Measurements from ENCODE around the gene SLC66A2. TPM values are rescaled to one million over a fixed set of nuclear protein-coding genes. Genes with fewer than 3 reads are reported as not detected.

SLC66A2 gene
- total and polyA plus RNA-seq, 2 of the 13 experiments (the other 11 are each of a cell fraction or from before 2014, with no cell fraction given) = 33.5 to 41.9 TPM

DNA sequence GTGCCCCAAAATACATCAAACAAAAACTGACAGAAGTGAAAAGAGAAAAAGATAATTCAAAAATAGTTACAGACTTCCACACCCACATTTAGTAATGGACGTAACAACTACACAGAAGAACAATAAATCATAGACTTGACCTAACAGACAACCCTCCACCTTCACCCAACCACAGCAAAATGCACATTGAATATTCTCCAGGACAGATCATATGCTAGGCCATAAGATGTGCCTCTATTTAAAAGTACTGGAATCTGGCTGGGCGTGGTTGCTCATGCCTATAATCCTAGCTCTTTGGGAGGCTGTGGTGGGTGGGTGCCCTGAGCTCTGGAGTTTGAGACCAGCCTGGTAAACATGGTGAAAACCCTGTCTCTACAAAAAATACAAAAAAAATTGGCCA is 20.0 kb downstream of the SLC66A2 start (continued):
- no peak for TF ChIP-seq ZBED4 (CRISPR knock-in tag; IDR thresholded peaks at IDR 0.05; ENCODE audit: borderline replicate concordance)
- TF ChIP-seq, protein P1, sequence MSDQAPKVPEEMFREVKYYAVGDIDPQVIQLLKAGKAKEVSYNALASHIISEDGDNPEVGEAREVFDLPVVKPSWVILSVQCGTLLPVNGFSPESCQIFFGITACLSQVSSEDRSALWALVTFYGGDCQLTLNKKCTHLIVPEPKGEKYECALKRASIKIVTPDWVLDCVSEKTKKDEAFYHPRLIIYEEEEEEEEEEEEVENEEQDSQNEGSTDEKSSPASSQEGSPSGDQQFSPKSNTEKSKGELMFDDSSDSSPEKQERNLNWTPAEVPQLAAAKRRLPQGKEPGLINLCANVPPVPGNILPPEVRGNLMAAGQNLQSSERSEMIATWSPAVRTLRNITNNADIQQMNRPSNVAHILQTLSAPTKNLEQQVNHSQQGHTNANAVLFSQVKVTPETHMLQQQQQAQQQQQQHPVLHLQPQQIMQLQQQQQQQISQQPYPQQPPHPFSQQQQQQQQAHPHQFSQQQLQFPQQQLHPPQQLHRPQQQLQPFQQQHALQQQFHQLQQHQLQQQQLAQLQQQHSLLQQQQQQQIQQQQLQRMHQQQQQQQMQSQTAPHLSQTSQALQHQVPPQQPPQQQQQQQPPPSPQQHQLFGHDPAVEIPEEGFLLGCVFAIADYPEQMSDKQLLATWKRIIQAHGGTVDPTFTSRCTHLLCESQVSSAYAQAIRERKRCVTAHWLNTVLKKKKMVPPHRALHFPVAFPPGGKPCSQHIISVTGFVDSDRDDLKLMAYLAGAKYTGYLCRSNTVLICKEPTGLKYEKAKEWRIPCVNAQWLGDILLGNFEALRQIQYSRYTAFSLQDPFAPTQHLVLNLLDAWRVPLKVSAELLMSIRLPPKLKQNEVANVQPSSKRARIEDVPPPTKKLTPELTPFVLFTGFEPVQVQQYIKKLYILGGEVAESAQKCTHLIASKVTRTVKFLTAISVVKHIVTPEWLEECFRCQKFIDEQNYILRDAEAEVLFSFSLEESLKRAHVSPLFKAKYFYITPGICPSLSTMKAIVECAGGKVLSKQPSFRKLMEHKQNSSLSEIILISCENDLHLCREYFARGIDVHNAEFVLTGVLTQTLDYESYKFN (CRISPR knock-in tag; conservative IDR thresholded peaks at IDR 0.05) = no peak

DNA sequence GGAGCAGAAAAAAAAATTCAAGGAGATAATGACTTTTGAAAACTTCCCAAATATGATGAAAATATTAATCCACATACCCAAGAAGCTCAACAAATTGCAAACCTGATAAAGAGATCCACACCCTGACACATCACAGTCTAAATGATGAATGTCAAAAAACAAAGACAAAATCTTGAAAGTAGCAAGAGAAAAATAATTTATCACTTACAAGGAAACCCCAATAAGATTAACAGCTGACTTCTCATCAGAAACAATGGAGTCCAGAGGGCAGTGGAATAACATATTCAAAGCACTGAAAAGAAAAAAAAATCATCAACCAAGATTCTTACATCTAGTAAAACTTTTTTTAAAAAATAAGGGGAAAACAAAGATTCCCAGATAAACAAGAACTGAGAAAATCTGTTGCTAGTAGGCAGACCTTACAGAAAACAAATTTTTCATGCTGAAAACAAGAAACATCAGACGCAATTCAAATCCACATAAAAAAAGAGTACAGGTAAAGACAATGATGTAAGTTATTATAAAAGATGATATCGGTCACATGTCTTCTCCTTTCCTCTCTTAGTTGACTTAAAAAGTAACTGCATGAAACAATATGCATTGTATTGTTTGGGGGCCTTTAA is 21.3 kb downstream of the SLC66A2 start:
- Histone ChIP-seq H2AFZ (ENCODE audit: low read length) (no peak overlapping the region), H4K20me1 (ENCODE audit: insufficient read depth, low read length) (peaks cover 50% of the 10 kb centered on the region), H3K27me3 (ENCODE audit: control insufficient read depth in 1 of 2, insufficient read depth in 2 of 2, low read length in 2 of 2) (no peaks in the 10 kb centered on the region), H3K36me3 (replicated peaks in 1 of 2; ENCODE audit: control insufficient read depth in 1 of 2, insufficient read depth in 2 of 2, low read length in 2 of 2) (peaks cover 6 to 37% of the 10 kb centered on the region in 2 experiments), H3K9ac (ENCODE audit: insufficient read depth, low read depth, low read length) (no peak overlapping the region), H3K4me1 (ENCODE audit: insufficient read depth, low read length) (peaks cover 21% of the 10 kb centered on the region), H3K4me3 (replicated peaks in 1 of 3; ENCODE audit: insufficient read depth in 1 of 3, low read depth in 2 of 3, low read length in 3 of 3) (no peak overlapping the region), H3K9me3 (ENCODE audit: low read length) (peaks cover 11% of the 10 kb centered on the region), H3K27ac (ENCODE audit: extremely low read length, insufficient read depth, low read length) (no peak overlapping the region), H3K79me2 (ENCODE audit: insufficient read depth, low read length) (peaks cover 76% of the 10 kb centered on the region), H3K4me2 (ENCODE audit: low read depth, low read length) (no peak overlapping the region)
- no peak for ATAC-seq
- DNase-seq (ENCODE audit: low spot score) = no peak
- ChIA-PET POLR2A (no interaction called here), CTCF (ENCODE audit: low intra/inter-chr PET ratio, low total read pairs) (no interaction called here)
- in situ Hi-C loops (cut with HindIII; ENCODE audit: extremely low pct_ligation_motif_present, low pct_unique_long_range_greater_than_20kb) (loop anchor here (10.0 kb wide), 1 partner anchor 175 kb away; the partner anchor contains the start of gene ADNP2), intact Hi-C loops (cut with micrococcal nuclease; ENCODE audit: unreplicated experiment) (no loop called here)
- FAIRE-seq = no peak
- no peak for TF ChIP-seq GTF3A (CRISPR knock-in tag; conservative IDR thresholded peaks at IDR 0.05)
- TF ChIP-seq, protein P2, sequence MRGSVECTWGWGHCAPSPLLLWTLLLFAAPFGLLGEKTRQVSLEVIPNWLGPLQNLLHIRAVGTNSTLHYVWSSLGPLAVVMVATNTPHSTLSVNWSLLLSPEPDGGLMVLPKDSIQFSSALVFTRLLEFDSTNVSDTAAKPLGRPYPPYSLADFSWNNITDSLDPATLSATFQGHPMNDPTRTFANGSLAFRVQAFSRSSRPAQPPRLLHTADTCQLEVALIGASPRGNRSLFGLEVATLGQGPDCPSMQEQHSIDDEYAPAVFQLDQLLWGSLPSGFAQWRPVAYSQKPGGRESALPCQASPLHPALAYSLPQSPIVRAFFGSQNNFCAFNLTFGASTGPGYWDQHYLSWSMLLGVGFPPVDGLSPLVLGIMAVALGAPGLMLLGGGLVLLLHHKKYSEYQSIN (CRISPR knock-in tag; IDR thresholded peaks at IDR 0.05; ENCODE audit: borderline replicate concordance) = no peak
- TF ChIP-seq ZNF317 (CRISPR knock-in tag; IDR thresholded peaks at IDR 0.05) = peak; percentile 100
- WGBS (ENCODE audit: low lambda C conversion rate) = 95% methylated on average over 2 of the region's 2 CpGs
- BruUV-seq (replicated peaks) = no TSS peak
